ENCODE data around the gene DPM1.
"Not testable (repeated sequence)": the region's sequence is repeated elsewhere in the genome, so short reads cannot be mapped to it uniquely, and the experiment has no call there.

- not testable (repeated sequence) for TF ChIP-seq SIN3A (IDR thresholded peaks at IDR 0.05; ENCODE audit: borderline replicate concordance, low read depth, low read length); RXRA (IDR thresholded peaks at IDR 0.05; ENCODE audit: borderline replicate concordance, low read depth); CTCF (IDR thresholded peaks at IDR 0.05); NRF1 (IDR thresholded peaks at IDR 0.05; ENCODE audit: low read depth, low read length)
- TF ChIP-seq, protein P1, sequence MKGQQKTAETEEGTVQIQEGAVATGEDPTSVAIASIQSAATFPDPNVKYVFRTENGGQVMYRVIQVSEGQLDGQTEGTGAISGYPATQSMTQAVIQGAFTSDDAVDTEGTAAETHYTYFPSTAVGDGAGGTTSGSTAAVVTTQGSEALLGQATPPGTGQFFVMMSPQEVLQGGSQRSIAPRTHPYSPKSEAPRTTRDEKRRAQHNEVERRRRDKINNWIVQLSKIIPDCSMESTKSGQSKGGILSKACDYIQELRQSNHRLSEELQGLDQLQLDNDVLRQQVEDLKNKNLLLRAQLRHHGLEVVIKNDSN (IDR thresholded peaks at IDR 0.05; ENCODE audit: borderline replicate concordance, low read depth): not testable (repeated sequence)
These were observed 20.2 kb upstream of the DPM1 start for GRCh38 chr20:50978533-50978932.

Measured in SK-N-SH (cell line).